ENCODE measurements around the gene TSHZ1.
A peak's percentile ranks its signal among the peaks of the same experiment; 100 is the strongest.

Gene TSHZ1

DNA sequence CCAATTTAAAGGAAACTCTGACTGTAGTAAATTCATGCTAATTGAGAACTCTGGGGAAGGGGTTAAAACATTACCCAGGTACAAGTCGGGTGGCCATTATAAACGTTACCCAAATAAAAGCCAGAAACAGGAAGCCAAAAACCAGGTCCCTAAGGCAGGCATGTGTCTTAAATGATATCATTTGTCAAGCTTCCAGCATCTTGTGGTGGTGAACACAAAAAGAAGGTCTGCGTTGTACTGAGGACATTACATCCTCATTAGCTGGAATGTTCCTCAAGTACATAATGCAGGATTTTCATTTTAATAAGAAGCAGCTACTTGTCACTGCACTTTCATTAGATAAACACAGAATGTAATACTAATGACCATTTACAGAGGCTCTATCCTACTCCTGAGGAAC is 12.6 kb upstream of the TSHZ1 start:
- peak in 2 of 3 donors; percentile 56 to 72 for DNase-seq
- ChIA-PET POLR2A (no interaction called here), CTCF (interaction anchor here (0.9 kb wide), 1 partner anchor 15 kb away, joined by 3 read pairs; no protein-coding TSS in a partner anchor)
- H3K27ac ChIP-seq (ENCODE audit: insufficient read depth in 1 of 2, low read depth in 1 of 2, low read length in 2 of 2, poor library complexity in 1 of 2, severe bottlenecking in 2 of 2): no peak overlapping the region
- peaks cover 0 to 24% (median 7%) of the 10 kb centered on the region in 4 experiments for H3K36me3 ChIP-seq (ENCODE audit: control insufficient read depth in 4 of 4, insufficient read depth in 4 of 4, low read length in 3 of 4)
- H3K9me3 ChIP-seq (ENCODE audit: control extremely low read depth in 1 of 5, control insufficient read depth in 4 of 5, insufficient read depth in 2 of 5, low read depth in 1 of 5, low read length in 4 of 5): no peaks in the 10 kb centered on the region
- no peaks in the 10 kb centered on the region for H3K27me3 ChIP-seq (replicated peaks in 2 of 5; ENCODE audit: control insufficient read depth in 4 of 5, insufficient read depth in 5 of 5, low read length in 4 of 5)
- 6% methylated on average over 3 of the region's 3 CpGs for WGBS (ENCODE audit: insufficient coverage)
- H3K4me1 ChIP-seq (ENCODE audit: control extremely low read depth in 1 of 4, control insufficient read depth in 4 of 4, insufficient read depth in 4 of 4, low read length in 3 of 4): peaks cover 10 to 19% (median 14%) of the 10 kb centered on the region in 4 experiments
- H3K4me3 ChIP-seq (ENCODE audit: control insufficient read depth in 1 of 7, extremely low read depth in 1 of 7, insufficient read depth in 4 of 7, low read depth in 2 of 7, low read length in 6 of 7): no peak overlapping the region

DNA sequence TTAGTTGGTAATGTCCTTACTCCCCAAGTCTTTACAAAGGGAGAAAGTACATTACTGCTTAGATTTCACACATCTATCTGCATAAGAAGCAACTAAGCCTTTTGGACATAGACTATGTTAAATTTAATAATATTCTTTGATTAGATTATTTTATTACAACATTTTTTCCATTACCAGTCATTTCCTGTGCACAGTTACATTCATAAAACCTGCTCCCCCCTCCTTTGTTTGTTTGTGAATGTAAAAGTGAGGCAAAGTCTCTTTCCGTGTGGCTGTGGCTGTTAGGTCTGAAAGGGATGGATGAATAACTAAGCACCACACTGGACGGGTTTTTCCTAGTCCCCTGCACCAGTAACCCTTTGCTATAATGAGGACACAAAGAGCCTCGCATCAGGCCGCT is 11.3 kb upstream of the TSHZ1 start:
- no peak for DNase-seq

DNA sequence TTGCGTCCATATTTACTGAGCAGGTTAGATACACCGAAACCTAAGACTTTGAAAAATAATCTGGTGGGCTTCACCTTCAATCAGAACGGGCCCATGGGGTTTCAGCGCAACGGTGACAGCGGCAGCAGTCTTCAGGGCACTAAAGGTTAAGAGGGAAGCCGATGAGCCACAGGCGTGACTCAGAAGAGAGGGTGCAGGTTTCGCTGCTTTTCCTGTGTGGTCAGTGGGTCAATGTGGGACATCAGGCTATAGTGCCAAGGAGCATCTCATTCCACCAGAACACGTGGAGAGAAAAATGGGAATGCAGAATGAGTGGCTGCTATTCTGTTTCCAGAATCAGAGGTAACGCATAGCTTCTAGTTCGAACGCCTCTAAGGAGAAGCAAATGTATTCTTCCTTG is 10.5 kb upstream of the TSHZ1 start:
- Histone ChIP-seq H3K9me3 (ENCODE audit: control extremely low read depth in 1 of 5, control insufficient read depth in 4 of 5, insufficient read depth in 2 of 5, low read depth in 1 of 5, low read length in 4 of 5) (no peaks in the 10 kb centered on the region), H3K27me3 (replicated peaks in 2 of 5; ENCODE audit: control insufficient read depth in 4 of 5, insufficient read depth in 5 of 5, low read length in 4 of 5) (peaks cover 0 to 17% (median 0%) of the 10 kb centered on the region in 5 experiments), H3K36me3 (ENCODE audit: control insufficient read depth in 4 of 4, insufficient read depth in 4 of 4, low read length in 3 of 4) (peaks cover 0 to 24% (median 7%) of the 10 kb centered on the region in 4 experiments), H3K4me3 (ENCODE audit: control insufficient read depth in 1 of 7, extremely low read depth in 1 of 7, insufficient read depth in 4 of 7, low read depth in 2 of 7, low read length in 6 of 7) (no peak overlapping the region), H3K27ac (ENCODE audit: insufficient read depth in 1 of 2, low read depth in 1 of 2, low read length in 2 of 2, poor library complexity in 1 of 2, severe bottlenecking in 2 of 2) (no peak overlapping the region), H3K4me1 (ENCODE audit: control extremely low read depth in 1 of 4, control insufficient read depth in 4 of 4, insufficient read depth in 4 of 4, low read length in 3 of 4) (peaks cover 10 to 34% (median 23%) of the 10 kb centered on the region in 4 experiments)
- CTCF ChIA-PET: interaction anchor here (0.7 to 1.2 kb wide), 2 partner anchors 17 to 26 kb away, joined by 3 read pairs; no protein-coding TSS in a partner anchor
- WGBS (ENCODE audit: insufficient coverage): 95% methylated on average over 13 of the region's 13 CpGs
- DNase-seq: no peak
- POLR2A ChIA-PET: interaction anchor here (1.3 kb wide), 1 partner anchor 9 kb away, joined by 3 read pairs; the partner anchor contains the start of gene PTGR3

More for the DNA sequence above, 11.3 kb upstream of the TSHZ1 start:
- POLR2A ChIA-PET: interaction anchor here (0.6 to 1.3 kb wide), 2 partner anchors 10 to 1868 kb away, joined by 3 read pairs; partner anchors contain the start of gene PTGR3
- CTCF ChIA-PET: interaction anchor here (1.2 kb wide), 1 partner anchor 25 kb away, joined by 3 read pairs; no protein-coding TSS in a partner anchor
- WGBS (ENCODE audit: insufficient coverage): 100% methylated on average over 3 of the region's 4 CpGs
- Histone ChIP-seq H3K9me3 (ENCODE audit: control extremely low read depth in 1 of 5, control insufficient read depth in 4 of 5, insufficient read depth in 2 of 5, low read depth in 1 of 5, low read length in 4 of 5) (no peaks in the 10 kb centered on the region), H3K4me1 (ENCODE audit: control extremely low read depth in 1 of 4, control insufficient read depth in 4 of 4, insufficient read depth in 4 of 4, low read length in 3 of 4) (peaks cover 10 to 26% (median 16%) of the 10 kb centered on the region in 4 experiments), H3K27ac (ENCODE audit: insufficient read depth in 1 of 2, low read depth in 1 of 2, low read length in 2 of 2, poor library complexity in 1 of 2, severe bottlenecking in 2 of 2) (no peak overlapping the region), H3K36me3 (ENCODE audit: control insufficient read depth in 4 of 4, insufficient read depth in 4 of 4, low read length in 3 of 4) (peaks cover 0 to 24% (median 7%) of the 10 kb centered on the region in 4 experiments), H3K4me3 (ENCODE audit: control insufficient read depth in 1 of 7, extremely low read depth in 1 of 7, insufficient read depth in 4 of 7, low read depth in 2 of 7, low read length in 6 of 7) (no peak overlapping the region), H3K27me3 (replicated peaks in 2 of 5; ENCODE audit: control insufficient read depth in 4 of 5, insufficient read depth in 5 of 5, low read length in 4 of 5) (peaks cover 0 to 10% (median 0%) of the 10 kb centered on the region in 5 experiments)

DNA sequence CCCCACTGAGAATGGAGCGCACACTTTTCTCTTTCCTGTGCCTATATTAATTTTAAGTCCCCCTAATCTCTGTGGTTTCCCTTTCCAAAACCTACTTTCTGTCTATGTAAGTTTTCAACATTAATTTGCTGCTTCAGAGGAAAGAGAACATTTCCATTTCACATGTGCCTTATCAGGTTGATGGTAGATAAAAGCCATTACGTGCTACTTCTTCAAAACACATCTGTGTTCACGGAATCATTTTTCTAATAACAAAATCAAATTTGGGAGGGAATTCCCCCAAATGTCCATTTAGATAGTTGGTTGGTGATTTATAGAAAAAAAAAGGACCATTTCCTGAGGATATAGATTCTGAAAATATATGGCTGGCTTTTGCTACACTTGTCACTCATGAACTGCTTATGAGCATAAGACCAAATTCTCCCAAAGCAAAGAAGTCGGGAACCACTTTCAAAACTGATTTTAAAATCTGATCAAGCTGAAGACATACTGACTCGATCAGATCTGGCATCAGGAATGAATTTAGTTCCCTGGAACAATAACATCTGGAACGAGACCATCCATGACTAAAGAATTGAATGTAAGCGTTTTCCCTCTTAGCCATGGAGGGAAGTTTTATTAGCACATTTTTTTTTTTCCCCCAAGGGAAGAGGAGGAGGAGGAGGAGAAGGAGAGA is 9.9 kb upstream of the TSHZ1 start:
- ChIA-PET CTCF (no interaction called here), POLR2A (no interaction called here)
- no peak overlapping the region for H3K4me3 ChIP-seq (ENCODE audit: control insufficient read depth in 1 of 7, extremely low read depth in 1 of 7, insufficient read depth in 4 of 7, low read depth in 2 of 7, low read length in 6 of 7)
- H3K9me3 ChIP-seq (ENCODE audit: control extremely low read depth in 1 of 5, control insufficient read depth in 4 of 5, insufficient read depth in 2 of 5, low read depth in 1 of 5, low read length in 4 of 5): no peaks in the 10 kb centered on the region
- DNase-seq: peak in 2 of 3 donors; percentile 53 to 65
- H3K4me1 ChIP-seq (ENCODE audit: control extremely low read depth in 1 of 4, control insufficient read depth in 4 of 4, insufficient read depth in 4 of 4, low read length in 3 of 4): peaks cover 11 to 40% (median 29%) of the 10 kb centered on the region in 4 experiments
- 58% methylated on average over 3 of the region's 7 CpGs for WGBS (ENCODE audit: insufficient coverage)
- H3K36me3 ChIP-seq (ENCODE audit: control insufficient read depth in 4 of 4, insufficient read depth in 4 of 4, low read length in 3 of 4): peaks cover 0 to 24% (median 7%) of the 10 kb centered on the region in 4 experiments
- H3K27me3 ChIP-seq (replicated peaks in 2 of 5; ENCODE audit: control insufficient read depth in 4 of 5, insufficient read depth in 5 of 5, low read length in 4 of 5): peaks cover 0 to 24% (median 5%) of the 10 kb centered on the region in 5 experiments
- no peak overlapping the region for H3K27ac ChIP-seq (ENCODE audit: insufficient read depth in 1 of 2, low read depth in 1 of 2, low read length in 2 of 2, poor library complexity in 1 of 2, severe bottlenecking in 2 of 2)

DNA sequence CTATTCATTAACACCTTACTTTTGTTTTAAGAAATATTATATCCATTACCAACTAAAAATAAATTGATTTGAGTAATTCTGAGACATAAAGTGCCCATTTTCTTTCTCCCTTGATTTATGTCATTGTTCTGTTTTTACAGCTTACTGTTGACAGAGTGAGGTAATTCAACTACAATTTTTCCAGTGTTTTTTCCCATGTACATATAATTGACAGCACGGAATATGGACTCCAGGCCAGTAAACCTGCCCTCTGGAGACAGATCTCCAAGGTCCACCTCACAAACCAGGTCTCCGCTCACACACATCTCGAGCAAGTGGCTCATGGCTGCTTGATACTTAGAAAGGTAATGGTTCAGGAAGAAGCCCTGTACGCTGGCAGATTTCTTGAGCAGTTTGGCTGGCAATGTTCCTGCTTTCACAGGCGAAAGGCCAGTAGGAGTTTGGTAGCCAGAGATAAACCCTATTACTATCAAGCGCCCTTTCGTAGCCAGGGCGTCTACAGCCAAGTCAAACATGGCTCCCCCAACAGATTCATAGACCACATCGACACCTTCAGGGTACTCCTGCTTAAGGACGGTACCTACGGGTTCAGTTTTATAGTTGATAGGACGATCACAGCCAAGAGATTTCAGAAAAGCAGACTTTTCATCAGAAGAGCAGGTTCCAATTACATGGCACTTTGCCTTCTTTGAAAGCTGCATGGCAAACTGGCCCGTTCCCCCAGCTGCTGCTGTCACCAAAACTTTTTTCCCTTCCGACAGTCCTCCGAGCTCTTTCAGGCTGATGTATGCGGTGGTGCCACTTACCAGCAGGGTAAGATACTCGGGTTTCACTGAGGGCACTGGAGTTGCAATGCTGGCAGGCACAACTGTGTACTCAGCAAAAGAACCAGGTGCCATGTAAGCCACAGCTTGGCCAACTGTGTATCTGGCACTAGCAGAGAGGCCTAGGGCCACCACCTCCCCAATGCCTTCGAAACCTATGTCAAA is 9.0 kb upstream of the TSHZ1 start:
- CTCF ChIA-PET: no interaction called here
- Histone ChIP-seq H3K9me3 (ENCODE audit: control extremely low read depth in 1 of 5, control insufficient read depth in 4 of 5, insufficient read depth in 2 of 5, low read depth in 1 of 5, low read length in 4 of 5) (no peaks in the 10 kb centered on the region), H3K27ac (ENCODE audit: insufficient read depth in 1 of 2, low read depth in 1 of 2, low read length in 2 of 2, poor library complexity in 1 of 2, severe bottlenecking in 2 of 2) (no peak overlapping the region), H3K36me3 (ENCODE audit: control insufficient read depth in 4 of 4, insufficient read depth in 4 of 4, low read length in 3 of 4) (peaks cover 0 to 24% (median 7%) of the 10 kb centered on the region in 4 experiments), H3K27me3 (replicated peaks in 2 of 5; ENCODE audit: control insufficient read depth in 4 of 5, insufficient read depth in 5 of 5, low read length in 4 of 5) (peaks cover 0 to 32% (median 7%) of the 10 kb centered on the region in 5 experiments), H3K4me3 (ENCODE audit: control insufficient read depth in 1 of 7, extremely low read depth in 1 of 7, insufficient read depth in 4 of 7, low read depth in 2 of 7, low read length in 6 of 7) (no peak overlapping the region), H3K4me1 (ENCODE audit: control extremely low read depth in 1 of 4, control insufficient read depth in 4 of 4, insufficient read depth in 4 of 4, low read length in 3 of 4) (peaks cover 11 to 41% (median 29%) of the 10 kb centered on the region in 4 experiments)
- POLR2A ChIA-PET: no interaction called here
- 98% methylated on average over 16 of the region's 18 CpGs for WGBS (ENCODE audit: insufficient coverage)
- no peak for DNase-seq

DNA sequence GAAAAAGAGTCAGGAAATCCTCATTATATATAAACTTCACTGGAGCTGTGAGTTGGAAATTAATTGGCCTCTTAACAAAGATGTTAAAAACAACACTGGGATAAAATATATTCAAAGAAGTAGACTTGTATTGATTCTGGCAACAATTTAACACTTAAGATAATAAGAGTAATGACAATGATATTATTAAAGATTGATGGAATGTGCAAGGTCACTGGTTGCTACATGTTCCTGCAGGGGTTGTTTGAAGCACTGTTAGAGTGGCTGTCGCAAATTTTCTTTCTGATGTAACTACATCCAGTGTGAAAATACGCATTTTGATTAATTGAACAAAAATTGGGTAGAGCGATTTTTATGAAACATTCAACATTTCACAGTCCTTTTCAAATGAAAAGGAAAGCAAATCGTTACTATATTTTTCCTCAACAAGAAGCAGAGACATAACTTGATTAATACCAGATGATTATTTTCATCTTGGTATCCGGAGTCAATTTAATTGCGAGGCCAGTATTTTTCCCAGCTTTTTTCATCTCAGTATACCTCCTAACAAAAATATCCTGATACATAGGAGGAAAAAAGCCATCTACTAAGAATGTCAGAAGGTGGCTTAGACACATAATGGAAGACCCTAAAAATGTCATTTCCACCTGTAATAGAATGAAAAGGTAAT is 7.8 kb upstream of the TSHZ1 start:
- Histone ChIP-seq H3K4me1 (ENCODE audit: control extremely low read depth in 1 of 4, control insufficient read depth in 4 of 4, insufficient read depth in 4 of 4, low read length in 3 of 4) (peaks cover 11 to 51% (median 40%) of the 10 kb centered on the region in 4 experiments), H3K27ac (ENCODE audit: insufficient read depth in 1 of 2, low read depth in 1 of 2, low read length in 2 of 2, poor library complexity in 1 of 2, severe bottlenecking in 2 of 2) (no peak overlapping the region)

More for the DNA sequence above, 7.8 kb upstream of the TSHZ1 start:
- Histone ChIP-seq H3K27me3 (replicated peaks in 2 of 5; ENCODE audit: control insufficient read depth in 4 of 5, insufficient read depth in 5 of 5, low read length in 4 of 5) (peaks cover 0 to 42% (median 10%) of the 10 kb centered on the region in 5 experiments), H3K9me3 (ENCODE audit: control extremely low read depth in 1 of 5, control insufficient read depth in 4 of 5, insufficient read depth in 2 of 5, low read depth in 1 of 5, low read length in 4 of 5) (no peaks in the 10 kb centered on the region), H3K36me3 (ENCODE audit: control insufficient read depth in 4 of 4, insufficient read depth in 4 of 4, low read length in 3 of 4) (peaks cover 0 to 24% (median 7%) of the 10 kb centered on the region in 4 experiments), H3K4me3 (ENCODE audit: control insufficient read depth in 1 of 7, extremely low read depth in 1 of 7, insufficient read depth in 4 of 7, low read depth in 2 of 7, low read length in 6 of 7) (no peak overlapping the region)
- ChIA-PET CTCF (no interaction called here), POLR2A (no interaction called here)
- no peak for DNase-seq
- 98% methylated on average over 6 of the region's 6 CpGs for WGBS (ENCODE audit: insufficient coverage)

Measured in common myeloid progenitor, CD34-positive (primary cell).